GM18868 (cell line): Measurements from ENCODE around the gene DTNBP1.

ENCODE experiments used
- ATAC-seq: cut with Tn5 transposase; IDR thresholded peaks from one replicate; pipeline ENCODE4 v1.9.1; 2021; ENCODE audit warnings: mild to moderate bottlenecking, moderate library complexity; ENCODE audit not compliant: unreplicated experiment

The DTNBP1 gene

DNA sequence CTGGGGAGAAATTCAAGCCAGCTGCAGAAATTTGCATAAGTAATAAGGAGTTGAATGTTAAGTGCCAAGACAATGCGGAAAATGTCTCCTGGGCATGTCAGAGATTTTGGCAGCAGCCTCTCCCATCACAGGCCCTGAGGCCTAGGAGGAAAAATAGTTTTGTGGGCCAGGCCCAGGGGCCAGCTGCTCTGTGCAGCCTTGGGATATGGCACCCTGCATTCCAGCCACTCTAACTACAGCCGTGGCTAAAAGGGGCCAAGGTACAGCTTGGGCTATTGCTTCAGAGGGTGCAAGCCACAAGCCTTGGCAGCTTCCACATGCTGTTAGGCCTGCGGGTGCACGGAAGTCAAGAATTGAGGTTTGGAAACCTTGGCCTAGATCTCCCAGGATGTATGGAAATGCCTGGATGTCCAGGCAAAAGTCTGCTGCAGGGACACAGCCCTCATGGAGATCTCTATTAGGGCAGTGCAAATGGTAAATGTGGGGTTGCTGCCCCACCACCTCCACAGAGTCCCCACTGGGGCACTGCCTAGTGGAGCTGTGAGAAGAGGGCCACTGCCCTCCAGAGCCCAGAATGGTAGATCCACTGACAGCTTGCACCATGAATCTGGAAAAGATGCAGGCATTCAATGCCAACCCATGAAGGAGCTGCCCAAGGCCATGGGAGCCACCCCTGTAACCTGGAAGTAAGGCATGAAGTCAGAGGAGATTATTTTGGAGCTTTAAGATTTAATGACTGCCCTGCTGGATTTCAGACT, 126.5 kb downstream of the DTNBP1 start:
- no peak for ATAC-seq

DNA sequence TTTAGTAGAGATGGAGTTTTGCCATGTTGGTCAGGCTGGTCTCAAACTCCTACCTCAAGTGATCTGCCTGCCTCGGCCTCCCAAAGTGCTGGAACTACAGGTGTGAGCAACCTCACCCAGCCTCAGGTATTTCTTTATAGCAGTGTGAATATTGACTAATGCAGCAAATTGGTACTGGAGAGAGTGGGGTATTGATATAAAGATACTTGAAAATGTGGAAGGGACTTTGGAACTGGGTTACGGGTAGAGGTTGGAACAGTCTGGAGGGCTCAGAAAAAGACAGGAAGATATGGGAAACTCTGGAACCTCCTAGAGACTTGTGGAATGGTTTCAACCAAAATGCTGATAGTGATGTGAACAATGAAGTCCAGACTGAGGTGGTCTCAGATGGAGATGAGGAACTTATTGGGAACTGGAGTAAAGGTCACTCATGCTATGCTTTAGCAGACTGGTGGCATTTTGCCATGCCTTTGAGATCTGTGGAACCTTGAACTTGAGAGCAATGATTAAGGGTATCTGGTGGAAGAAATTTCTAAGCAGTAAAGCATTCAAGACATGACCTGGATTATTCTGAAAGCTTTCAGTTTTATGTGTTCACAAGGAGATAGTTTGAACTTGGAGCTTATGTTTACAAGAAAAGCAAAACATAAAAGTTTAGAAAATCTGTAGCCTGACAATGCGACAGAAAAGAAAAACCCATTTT, 127.2 kb downstream of the DTNBP1 start:
- ATAC-seq: no peak

DNA sequence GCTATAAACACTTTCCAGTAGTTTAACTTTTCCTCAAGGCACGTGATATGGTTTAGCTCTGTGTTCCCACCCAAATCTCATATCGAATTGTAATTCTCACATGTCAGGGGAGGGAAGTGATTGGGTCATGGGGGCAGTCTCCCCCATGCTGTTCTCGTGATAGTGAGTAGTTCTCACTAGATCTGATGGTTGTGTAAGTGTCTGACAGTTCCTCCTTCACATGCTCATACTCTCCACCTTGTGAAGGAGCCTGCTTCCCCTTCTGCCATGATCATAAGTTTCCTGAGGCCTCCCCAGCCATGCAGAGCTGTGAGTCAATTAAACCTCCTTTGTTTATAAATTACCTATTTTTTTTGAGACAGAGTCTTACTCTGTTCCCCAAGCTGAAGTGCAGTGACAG, 127.9 kb downstream of the DTNBP1 start:
- ATAC-seq: no peak

DNA sequence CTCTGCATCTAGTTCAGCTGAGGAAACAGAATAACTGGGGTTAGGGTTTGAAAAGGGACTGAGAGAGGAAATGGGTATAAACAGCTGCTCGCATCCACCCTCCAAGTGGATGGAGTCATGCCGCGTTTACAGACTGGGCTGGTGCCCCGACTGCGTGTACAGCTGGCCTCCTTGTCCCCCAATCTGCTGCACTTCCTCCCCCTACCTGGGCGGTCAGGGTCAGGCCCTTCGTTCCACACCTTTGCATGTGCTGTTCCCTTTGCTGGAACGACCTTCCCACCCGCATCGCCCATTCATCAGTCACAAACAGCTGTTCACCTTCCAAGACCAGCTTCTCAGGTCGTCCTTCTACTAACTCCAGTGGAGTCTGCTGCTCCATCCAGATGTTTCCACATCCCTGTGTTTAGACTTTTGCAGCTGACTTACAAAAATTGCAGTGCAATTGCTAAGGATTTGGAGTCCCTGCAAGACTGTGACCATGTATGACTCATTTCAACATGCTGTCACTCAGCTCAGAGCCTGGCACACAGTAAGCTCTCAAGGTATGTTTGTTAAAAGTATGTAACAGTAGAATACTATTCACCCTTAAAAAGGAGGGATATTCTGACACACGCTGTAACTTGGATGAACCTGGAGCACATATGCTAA, 129.3 kb downstream of the DTNBP1 start:
- no peak for ATAC-seq

DNA sequence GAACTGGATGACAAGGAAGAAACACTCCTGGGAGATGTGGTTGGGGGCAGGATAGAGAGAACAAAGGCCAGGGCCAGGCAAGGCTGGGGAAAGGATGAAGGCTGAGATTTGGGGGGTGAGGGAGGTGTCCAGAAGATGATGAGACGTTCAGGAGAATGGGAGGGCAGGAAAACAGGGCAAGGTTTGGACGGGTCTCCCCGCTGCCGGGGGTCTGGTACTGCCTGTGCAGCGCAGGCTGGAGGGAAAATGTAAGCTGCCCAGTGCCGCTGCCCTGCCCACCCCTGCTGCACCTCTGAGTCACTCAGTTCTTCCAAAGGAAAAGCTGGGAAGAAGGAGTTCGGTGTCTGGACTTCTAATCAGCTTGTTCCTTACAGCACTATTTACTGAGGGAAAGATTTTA, 130.9 kb downstream of the DTNBP1 start:
- no peak for ATAC-seq

DNA sequence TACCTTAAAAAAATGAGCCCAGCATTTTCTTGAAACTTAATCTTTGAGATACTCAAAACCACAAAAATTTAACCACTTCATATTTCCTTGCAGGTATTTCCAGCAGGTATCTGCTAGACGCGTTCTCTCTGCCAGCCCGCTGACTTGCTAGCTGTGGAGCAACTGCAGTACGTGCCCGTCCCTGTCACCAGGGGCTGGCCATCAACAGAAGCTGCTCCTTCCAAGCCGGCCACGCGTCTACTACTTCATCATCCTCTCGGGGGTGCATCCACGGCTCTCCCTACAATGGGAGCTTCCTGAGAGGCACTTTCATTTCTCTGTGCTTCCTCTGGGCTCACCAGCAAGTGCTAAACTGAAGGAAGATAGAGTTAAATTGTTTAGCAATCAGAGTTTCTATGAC, 132.4 kb downstream of the DTNBP1 start:
- ATAC-seq: no peak

DNA sequence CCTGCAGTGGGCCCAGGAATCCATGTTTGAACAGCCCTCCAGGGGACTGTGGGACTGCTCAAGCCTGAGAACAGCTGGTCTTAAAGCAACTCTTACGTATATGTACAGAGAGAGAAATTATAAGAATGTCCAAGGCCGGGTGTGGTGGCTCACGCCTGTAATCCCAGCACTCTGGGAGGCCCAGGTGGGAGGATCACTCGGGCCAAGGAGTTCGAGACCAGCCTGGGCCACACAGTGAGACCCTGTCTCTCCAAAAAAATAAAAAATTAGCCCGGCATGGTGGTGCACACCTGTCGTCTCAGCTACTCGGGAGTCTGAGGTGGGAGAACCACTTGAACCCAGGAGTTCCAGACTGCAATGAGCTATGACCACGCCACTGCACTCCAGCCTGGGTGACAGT, 134.0 kb downstream of the DTNBP1 start:
- no peak for ATAC-seq

DNA sequence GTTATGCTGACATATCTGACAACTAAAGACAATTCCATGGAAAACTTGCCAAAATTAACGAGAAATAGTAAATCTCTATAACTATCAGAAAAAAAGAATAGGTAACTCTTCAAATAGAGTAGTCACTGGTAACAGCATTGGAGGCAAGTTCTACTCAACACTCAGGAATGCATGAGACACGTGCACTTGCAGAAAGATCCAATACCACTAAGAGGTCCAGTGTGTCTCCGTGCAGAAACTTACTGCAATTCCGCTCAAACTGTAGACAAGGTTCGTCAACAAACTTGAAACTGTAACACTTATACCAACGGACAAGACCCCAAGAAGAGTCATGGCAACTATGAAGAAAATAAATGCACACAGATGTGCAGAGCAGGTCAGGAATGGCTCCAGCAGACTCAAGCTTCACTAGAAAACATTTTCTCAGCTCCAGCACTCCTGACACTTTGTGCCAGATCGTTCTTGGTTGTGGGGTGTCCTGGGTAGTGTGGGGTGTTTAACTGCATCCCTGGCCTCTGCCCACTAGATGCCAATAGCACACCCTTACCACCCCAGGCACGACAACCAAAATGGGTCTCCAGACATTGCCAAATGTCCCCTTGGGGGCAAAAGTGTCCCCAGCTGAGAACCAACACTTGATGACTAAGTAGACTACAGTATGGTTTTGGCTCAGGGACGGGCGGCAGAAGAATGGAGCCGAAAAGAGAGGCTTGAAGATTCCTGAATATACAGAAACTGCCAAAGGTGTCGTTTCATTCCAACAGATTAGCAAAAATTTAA, 134.8 kb downstream of the DTNBP1 start:
- ATAC-seq: no peak

DNA sequence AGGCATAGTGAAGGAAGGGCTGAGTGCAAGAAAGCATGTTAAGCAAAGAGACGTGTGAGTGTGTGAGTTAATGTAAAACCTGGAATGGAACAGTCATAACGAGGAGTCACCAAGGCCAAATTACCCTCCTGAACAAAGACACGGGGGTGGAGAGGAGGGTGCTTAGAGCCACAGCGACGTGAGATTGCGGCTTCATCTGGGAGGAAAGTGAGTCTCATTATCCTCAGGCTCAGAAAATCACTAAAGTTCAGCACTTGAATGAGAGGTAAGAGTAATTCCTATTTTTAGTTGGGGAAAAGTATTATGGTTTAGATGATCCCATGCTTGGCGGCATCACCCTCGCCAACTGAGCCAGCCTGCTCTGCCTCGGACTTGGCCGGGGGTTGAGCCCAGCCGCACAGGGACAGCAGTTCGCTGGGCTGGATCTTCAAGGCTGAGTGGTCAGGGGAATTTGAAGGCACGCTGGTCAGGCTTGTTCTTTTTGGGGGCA, 136.6 kb downstream of the DTNBP1 start:
- no peak for ATAC-seq

DNA sequence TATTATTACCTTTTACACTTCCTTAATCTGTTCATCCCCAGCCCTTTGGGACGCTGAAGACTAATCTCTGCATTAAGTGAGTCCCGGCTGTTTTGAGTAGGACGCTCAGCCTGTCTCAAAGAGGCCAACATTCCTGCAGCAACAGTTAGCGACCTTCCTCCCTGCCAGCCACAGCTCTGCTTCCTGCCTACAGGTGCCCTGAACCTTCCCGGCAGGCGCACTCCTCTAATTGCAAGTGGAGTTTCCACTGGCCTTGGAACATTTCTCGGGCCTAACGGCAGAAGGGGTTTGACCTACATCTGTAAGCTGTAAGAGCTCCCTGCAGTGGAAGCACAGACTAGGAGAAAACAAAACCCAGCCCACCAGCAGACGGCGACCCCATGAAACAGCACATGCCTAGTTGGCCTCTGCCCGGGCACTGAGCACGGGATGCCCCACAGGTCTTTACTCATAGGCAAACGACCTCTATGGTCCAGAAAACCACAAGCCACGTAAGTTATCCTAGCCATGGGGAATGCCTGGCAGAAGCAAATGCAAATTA, 137.9 kb downstream of the DTNBP1 start:
- no peak for ATAC-seq

DNA sequence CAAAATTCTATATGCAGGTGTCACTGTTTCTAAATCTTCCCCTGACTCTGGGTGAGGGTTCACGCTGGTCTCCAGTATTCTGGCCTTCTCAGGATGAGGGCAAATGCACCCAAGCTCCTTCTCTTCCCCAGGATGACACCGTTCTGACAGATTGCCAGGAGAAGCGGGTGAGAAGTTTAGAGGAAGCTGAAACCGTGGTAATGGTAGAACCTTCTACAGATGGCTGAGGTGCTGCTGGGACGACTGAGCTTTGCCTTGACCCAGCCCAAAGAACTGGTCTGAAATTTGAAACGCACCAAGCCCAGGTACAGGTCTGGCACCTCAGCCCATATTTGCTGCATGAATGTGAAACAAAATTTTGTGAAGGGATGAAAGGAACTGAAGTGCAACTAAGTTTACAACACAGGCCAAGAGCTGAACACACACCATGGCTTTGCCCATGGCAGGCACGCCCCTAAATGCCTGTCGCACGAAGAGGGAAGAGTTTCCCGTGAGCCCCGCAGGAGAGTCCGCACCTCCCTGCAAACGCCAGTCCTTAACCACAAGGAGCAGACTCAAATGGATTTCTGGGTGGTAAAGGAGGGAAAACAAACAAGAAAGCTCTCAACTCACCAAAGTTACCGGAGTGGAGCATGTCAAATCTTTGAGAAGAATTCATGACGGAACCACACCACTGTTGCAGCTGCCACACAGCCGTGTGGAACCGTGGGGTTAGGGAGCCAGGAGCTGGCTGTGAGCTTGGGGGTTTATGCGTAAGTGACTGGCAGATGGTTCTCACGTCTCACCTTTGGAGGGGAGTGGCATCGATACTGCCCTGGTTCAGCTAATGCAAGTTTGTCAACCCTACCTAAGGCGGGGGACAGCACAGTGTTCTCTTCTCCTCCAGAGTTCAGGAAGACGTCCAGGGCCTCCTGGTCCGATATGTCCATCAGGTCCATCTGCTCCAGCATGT, 138.9 kb downstream of the DTNBP1 start:
- no peak for ATAC-seq

DNA sequence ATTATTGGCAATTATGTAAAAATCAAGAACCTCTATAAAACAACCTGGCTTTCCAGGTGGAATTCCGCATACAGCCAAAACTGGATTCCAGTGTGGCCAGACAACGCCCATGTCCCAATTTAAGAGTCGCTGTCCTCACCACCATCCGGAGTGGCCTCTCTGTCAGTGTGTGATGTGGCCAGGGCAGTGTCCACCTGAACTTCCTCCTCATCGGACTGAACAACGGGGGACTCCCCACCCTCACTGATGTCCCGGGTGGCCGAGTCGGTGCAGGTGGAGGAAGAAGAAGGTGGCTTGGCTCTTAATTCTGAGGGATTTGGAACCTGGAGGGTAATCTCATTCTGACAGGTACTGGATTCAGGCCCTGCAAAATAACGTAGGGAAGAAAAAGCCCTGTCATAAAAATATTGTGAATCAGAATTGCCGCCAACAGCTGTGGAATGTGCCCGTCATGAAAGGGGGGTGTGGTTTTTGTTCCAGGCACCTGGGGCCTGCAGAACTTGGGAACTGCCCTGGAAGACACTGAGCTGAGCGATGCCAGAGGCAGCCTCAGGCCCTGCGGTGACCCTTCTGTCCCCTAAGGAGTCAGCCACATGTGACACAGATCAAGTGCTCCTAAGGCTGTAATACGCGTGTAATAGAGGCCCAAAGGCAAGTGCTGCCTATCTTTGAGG, 139.8 kb downstream of the DTNBP1 start:
- no peak for ATAC-seq

DNA sequence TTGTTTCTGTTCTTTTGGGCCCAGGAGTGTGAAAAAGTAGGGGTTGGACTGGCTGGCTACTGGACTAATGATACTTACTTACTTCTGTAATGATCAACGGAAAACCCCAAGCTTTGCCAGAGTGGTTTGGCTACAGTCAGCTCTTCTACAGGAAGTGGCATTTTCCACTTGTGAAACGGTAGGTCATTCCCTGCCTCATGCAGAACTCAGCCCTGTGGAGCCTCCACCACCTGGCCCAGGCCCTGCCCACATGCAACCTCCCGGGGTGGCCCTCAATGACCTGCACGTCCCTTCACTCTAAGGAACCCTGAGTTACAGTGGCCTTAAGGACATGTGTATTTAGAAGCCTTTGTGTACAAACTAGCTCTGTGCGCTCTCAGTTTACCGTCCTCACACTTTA, 140.4 kb downstream of the DTNBP1 start:
- no peak for ATAC-seq

DNA sequence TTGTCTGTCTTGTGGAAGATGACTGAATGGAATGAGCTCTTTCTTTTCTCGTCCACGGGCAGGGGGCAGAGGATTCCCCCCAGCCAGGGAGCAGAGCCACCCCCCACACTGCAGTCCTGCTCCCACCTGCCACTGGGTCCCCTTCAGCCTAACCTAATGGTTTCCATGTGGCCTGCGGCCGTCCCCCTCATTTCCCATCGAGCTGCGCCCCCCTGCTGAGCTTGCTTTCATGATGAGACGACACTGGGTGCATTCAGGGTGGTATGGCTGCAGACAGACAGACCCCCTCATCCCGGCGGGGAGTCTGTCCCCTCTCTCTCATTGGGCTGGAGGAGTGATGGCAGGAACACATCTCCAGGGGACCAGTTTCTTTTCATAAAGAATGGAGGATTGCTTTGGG, 140.8 kb downstream of the DTNBP1 start:
- ATAC-seq: no peak

DNA sequence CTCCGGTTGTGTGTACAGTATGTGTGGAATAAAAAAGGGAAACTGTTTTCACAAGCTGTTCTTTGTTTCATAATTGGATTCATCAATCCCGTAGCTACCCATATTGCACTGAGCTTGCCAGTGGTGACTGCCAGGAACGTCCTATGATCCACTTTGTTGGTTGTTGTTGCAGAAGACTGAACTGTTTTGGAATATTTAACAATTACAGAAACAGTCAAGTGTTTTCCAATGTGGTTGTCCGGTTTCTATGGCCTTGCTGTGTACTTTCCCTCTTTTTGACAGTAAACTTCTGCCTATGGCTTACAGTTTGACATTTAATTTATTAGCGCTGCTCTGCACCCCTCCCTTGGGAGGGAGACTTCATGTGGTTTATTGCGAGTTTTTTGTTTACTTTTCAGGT, 141.2 kb downstream of the DTNBP1 start:
- no peak for ATAC-seq

DNA sequence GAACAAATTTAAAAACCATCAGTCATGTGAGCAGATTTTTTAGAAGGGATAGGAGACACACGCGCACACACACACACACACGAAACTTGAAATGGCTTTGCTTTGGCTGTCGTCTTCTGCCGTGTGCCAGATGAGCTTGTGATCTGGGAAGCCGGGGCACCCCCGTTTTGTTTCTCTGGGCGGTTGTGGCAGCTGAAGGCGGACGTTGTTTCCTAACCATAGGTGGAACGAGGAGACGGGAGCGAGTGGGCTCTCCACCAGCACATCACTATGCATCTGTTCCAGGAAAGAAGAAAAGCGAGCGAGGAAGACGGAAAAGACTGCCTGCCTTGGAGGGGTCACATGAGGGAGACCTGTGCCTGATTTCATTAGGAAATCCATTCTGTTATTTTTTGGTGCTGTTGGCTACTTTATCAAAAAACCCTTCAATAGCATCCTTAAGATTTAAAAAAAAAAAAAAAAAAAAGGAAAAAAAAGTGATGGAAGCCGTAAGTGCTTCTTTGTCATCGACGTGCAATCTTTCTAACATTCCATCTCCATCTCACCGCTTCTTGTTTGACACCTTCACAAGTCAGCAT, 142.1 kb downstream of the DTNBP1 start:
- no peak for ATAC-seq

DNA sequence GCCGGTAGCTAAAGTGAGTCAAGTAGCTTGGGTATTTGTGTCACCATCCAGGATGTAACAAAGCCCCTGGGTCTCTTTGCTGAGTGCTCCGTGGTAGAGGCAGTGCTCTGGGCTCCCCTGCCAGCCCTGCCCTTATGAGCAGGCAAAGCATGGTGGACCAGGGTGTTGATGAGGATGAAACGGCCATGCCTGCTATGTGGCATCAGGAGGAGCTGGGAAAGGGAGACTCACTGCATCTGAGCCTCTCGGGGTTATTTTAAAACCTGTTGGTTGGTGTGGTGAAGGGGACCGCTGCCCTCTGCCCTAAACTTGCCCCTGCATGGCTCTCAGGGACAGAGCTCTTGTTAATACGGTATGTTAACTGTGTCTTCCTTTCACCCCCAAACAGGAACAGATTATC, 143.1 kb downstream of the DTNBP1 start:
- ATAC-seq: no peak

DNA sequence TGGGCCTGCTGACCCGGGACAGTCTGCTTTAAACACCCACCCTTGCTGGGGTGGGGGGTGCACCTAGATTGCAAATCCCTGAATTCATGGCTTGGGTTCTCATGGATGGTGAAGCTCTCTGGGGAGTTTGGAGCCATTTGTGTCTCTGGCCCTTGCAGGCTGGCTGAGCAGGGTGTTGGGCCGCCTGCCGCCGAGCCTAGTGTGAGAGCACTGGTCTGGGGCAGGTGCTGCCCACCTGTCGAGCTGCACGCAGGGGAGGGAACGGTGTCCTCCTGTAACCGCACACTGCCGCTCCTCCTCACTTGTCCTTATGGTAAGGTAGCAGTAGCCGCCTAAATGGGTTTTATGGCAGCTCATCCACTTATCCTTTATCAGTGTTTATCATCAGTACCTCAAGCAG, 143.9 kb downstream of the DTNBP1 start:
- no peak for ATAC-seq

DNA sequence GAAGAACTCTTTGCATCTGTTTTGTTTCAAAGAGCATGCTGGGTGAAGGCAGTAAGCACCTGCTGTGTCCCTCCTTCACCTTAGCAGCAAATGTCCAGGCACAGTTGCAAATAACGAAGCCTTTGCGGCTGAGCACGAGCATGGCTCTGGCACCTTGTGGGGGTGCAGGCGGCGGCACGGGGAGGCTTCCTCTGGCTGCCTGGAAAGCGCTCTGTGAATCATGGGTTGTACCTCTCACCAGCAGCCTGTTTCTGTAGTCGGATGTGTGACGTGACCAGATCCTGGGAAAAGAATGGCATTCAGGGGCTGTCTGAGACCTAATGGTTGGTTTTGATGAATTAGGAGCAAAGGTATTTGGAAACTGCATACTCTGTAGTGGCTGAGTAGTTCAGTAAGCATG, 144.8 kb downstream of the DTNBP1 start:
- ATAC-seq: no peak
